HG03354 (cell line): ENCODE data around the gene ALDH18A1.
A peak's percentile ranks its signal among the peaks of the same experiment; 100 is the strongest.

ENCODE experiments used
- ATAC-seq: cut with Tn5 transposase; IDR thresholded peaks from one replicate; pipeline ENCODE4 v1.9.1; 2021; ENCODE audit warnings: mild to moderate bottlenecking; ENCODE audit not compliant: unreplicated experiment, poor library complexity, severe bottlenecking

Gene ALDH18A1

DNA sequence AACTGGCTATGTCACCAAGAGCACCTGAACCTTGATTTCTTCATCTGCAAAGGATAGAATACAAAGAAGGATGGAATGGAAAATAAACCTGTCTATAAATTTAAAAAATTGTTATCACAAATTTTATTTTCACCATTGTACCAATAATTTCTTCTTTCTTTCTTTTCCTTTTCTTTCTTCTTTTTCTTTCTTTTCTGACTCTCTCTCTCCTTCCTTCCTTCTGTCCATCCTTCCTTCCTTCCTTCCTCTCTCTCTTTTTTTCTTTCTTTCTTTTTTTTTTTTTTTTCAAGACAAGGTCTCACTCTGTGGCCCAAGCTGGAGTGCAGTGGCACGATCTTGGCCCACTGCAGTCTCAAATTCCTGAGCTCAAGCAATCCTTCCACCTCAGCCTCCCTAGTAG lies 58.7 kb downstream of the ALDH18A1 start:
- no peak for ATAC-seq

DNA sequence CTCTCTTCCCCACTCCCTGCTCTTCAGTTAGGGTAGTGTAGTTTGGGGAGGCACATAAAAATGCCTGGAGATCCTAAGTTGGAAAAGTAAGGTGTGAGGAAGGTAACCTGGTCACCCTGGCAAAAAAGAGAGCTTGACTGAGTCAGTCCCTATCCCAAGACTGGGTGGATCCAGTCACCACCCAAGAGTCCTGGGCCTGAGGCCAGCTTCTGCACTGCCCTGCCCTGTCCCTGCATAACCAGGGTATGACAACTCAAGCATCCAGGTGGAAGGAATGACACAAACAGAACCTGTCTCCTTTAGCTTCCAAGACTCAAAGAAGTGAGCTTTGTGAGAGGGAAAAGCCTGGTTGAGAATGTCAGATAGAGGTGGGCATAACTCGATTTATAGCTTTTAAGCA lies 68.5 kb downstream of the ALDH18A1 start:
- ATAC-seq: no peak

DNA sequence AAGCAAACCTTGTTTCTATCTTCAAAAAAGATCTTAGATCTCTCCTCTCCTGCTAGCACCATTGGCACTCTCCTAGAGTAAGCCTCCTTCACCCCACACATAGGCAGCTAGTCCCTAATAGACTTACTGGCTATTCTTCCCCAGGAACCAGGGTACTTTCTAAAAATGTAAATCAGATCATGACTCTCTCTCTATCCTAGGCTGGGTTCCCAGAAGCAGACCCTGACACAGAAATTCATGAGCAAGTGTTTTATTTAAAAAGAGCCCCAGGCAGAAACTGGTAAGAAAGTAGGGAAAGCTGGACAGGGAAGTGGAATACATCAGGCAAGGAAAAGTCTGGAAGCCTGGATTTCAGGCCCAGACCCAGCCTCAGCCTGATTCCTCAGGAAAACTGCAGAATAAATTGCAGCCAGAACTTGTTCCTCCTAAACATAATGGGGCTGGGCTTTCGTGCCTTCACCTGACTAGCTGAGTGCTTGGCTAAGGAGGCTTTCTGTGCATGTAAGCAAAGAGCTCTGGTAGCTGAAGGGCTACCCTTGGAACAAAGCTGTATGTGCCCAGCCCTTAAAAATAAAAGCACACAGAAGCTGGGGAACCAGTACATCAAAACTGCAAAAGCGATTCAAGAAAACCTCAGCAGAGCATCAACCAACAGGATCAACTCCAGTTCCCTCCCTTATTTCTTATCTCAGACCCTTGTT lies 76.5 kb downstream of the ALDH18A1 start:
- ATAC-seq: no peak

DNA sequence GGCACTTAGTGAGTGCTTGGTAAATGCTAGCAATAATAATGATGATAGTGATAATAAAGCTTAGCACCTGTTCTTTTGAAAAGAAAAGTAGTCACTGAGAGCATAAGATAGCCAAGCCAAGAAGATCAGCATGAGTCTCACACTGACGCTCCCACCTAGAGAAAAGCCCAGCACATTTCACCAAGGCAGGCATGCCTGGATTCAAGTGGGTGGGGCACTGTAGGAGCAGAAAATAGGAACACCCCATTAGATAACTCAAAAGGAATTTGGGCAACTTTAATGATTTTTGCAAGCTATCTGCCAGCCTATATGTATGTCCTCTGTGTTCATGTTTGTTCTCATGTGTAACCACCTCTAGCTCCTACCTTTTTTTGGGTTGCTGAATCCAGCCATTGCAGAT lies 77.2 kb downstream of the ALDH18A1 start:
- ATAC-seq: no peak

DNA sequence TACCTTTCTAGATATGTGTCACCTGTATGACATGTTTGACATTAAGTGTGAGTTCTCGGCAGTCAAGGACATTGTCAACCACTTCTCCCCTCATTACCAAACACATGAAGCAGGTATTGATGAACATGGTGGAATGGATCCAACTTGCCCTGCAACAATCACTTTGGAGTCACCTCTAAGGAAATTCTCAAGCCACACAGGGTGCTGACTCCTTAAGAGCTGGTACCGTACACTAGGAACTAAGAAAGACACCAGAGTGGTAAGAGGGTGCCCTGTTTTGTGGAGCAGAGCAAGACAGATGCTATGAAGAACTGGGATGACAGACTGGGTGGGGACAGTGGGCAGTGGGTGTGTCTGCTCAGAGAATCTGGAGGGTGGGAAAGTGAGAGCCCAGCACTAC lies 77.9 kb downstream of the ALDH18A1 start:
- ATAC-seq: no peak

DNA sequence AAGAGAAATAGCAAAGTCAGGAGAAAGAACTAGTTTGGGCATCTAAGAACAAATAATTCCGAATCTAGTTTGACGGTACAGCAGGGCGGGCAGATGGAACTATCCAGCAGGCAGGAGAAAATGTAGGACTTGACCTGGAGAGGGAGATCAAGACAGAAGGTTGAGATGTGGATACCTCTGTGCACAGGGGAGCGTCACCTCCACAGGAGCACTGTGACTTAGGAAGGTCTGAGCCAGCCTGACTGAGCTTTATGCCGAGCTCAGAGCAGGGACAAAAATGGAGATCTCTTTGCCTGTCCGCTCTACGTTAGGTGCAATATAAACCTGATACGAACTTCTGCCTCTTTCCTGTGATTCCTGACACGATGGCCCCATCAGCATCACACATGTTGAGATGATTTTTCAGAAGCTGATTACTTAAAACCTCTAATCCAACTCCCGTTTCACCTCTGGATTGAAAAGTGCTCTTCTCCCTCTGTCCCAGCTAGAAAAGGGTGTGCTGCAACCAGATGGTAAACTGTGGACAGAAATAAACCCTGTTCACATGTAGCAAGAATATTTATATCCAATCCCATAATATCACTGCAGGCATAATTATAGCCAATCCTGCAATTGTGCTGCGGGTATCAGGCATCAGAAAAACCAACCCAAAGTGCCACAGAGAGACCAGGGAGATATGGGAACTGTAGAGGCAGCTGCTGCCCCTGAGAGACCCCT lies 81.7 kb downstream of the ALDH18A1 start:
- ATAC-seq: no peak

DNA sequence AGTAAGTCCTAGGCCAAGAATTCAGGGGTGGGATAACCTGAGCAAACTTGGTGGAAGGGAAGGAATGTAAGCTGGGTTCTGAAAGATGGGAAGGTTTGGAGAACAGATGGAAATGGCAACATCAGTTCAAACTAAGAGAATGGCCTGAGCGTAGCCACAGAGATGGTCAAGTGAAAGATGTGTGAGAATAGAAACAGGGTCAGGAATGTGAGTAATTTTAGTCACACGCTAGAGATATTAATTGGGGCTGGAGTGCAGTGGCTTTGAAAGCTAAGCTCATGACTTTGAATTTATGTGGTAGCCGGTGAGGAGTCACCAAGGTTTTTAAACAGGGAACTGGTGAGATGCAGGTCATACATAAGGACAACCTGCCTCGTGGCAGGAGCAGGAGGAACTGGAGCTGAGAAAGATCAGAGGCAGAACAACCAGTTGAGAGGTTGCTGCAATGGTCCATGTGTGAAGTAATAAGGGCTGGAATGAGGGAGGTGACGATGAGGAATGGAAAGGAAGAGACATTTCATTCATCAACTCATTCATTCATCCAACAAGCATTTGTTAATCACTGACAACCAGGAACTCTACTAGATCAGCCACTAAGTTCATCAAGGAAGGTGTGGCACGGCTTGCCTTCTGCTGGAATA lies 82.4 kb downstream of the ALDH18A1 start:
- ATAC-seq: no peak

DNA sequence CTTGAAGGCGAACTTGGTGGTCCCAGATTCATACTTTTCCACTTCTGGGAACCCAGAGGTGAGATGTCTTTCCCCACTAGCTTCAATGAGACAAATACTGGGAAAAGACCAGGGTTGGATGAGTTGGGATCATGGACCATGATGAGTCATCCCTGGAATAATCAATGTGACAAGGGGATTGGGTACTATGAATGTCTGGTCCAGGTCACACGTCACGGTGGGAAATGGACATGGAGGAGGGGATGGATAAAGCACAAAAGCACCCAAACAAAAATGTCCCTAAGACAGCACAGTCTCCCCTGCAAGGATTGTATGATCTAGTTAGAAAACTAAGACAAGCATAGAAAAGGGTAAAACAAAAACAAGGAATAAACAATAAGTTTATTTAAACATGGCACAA lies 83.0 kb downstream of the ALDH18A1 start:
- ATAC-seq: no peak

DNA sequence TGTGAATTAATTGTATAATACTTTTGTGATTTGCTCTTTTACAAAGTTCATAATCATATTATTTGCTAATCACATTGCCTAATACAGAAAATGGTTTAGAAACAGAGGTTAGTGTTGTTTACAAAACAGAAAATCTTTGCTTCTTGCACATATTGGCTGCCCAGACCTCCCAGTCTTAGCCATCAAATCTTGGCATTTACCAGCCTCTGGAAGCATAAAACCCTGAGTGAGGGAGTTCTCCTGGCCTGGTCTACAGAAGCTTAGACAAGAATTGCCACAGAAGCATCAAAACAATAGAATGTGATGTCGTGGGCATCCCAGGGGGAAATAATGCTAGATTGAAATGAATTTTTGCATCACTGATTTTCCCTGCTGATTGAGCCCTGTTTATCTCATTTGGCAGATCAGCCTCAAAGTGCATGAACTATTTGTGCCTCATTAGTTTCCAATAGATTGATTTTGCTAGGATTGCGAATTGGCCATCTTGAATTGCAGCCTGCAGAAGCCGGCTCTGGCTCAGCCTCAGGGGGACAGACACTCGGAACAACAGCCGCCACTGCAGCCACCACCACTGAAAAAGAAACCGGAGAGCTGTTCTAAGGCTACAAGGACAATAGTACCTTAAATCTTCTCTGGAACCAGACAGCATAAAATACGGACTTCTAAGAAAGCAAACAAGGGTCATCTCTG lies 84.2 kb downstream of the ALDH18A1 start:
- no peak for ATAC-seq

DNA sequence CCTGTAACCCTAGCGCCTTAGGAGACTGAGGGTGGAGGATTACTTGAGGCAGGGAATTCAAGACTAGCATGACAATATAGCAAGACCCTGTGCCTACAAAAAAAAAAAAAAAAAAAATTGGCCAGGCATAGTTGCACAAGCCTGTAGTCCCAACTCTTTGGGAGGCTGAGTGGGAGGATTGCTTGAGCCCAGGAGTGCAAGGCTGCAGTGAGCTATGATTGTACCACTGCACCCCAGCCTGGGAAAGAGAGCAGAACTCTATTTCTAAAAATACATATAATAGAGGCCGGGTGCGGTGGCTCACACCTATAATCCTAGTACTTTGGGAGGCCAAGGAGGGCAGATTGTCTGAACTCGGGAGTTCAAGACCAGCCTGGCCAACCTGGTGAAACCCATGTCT lies 85.1 kb downstream of the ALDH18A1 start:
- no peak for ATAC-seq

DNA sequence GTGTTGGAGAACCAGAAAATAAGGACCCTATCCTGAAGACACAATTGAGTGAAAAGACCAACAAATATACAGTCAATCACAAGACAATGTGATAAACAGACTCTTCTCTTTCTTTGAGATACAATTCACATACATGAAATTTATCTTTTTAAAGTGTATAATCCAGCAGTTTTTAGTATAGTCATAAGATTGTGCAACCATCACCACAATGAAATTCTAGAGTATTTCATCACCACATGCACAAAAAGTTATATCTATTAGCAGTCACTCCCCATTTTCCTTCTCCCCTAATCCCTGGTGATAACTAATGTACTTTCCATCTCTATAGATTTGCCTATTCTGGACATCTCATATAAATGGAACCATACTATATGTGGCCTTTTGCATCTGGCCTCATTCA lies 87.1 kb downstream of the ALDH18A1 start:
- no peak for ATAC-seq

DNA sequence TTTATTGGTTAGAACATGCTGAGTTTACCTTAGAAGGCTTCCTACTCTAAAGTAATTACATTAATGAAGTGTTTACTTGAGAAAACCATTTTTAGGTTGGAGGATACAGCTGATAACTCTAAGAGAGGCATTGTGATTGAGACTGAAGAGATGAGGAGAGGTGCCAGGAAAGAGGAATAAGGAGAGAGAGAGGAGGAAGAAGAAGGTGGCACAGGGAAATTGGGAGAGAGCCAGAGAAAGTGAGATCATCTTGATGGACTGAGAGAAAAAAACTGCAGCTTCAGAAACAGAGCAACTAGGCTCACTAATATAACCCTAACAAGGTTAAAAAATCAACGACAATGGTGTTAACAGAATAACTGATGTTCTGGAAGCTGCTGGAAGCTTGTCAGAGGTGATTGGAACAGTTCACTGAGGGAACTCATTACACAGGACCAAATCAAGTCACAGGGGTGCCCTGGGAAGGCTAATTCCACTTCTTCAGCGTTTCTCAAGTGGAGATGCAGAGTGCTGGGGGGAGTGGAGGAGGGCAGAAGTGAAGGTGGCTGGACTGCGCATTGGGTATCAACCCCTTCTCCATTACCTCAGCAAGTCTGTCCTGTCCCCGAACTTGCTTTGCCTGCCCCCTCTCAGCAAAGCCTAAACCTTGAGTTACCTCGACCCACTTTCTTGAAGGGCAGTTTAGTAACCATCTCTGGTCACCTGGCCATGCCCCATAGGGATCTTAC lies 88.4 kb downstream of the ALDH18A1 start:
- no peak for ATAC-seq

DNA sequence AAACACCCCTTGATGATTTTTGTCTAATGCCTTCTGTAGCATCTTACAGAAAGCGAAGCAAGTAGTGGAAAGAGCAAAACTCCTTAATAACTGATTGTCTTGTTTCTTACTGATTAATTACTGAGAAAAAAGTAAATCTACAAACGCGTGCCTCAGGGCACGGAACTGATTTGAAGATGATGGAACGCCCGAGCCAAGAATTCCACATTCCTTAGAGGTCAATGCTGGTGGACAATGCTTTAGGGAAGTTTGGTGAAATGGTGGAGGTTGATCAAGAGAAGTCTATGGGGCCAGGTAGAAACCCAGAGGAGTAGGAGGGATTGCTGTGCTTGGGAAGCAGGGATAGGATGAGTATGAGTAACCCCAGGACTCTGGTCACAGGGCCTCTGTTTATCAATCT lies 90.4 kb downstream of the ALDH18A1 start:
- ATAC-seq: no peak

DNA sequence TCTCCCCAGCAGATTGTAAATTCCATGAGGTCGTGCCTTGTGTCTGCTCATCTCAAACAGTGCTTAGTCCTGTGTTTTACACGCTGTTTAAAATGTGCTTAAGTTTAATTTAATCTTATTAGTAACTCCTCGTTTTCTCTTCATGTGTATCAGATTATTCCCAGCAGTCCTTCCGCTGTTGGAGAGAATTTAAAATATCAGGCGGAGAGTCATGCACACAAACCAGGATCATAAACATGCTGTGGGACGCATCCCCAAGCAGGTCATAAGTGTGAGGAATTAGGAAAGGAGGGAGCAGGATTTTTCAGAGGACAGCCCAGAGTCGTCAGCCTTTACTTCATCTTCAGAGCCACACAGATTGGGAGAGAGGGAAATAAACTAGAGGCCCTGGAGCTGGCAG lies 91.2 kb downstream of the ALDH18A1 start:
- no peak for ATAC-seq

DNA sequence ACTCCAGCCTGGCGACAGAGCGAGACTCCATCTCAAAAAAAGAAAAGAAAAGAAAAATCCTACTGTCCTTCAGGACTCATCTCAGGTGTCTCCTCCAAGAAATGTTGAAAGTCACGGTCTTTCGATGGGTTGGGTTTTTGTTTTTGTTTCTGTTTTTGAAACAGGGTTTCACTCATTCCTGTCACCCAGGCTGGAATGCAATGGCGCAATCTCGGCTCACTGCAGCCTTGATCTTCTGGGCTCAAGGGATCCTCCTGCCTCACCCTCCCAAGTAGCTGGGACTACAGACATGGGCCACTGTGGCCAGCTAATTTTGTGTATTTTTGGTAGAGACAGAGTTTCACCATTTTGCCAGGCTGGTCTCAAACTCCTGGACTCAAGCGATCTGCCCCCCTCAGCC lies 92.2 kb downstream of the ALDH18A1 start:
- ATAC-seq: no peak

DNA sequence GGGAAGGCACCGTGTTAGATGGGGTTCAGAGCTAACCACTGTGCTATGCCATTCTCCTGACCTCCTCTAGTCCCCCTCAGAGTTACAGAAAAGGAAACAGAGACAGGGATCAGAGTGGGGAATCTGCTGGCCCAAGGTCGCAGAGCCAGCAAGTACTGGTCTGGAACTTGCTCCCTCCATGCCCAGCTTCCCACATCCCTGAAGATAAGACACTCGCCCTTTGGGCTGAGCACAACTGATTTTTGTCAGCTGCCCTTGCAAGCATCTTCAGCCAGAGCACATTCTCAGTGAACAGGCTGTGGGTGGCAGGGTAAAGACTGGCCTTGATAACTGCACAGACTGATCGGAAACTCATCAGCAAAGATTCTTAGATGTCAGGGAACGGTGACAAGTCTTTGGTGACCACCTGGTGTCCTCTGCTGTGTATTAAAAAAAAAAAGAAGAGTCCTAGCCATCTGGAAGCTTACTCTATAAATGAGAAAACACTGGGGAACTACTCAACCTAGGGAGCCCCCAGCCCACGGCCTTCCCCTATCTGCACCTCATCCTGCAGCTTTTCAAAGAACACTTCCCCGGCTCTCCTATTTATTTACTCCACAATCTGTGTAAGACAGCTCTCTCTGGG lies 94.1 kb downstream of the ALDH18A1 start:
- ATAC-seq: no peak

DNA sequence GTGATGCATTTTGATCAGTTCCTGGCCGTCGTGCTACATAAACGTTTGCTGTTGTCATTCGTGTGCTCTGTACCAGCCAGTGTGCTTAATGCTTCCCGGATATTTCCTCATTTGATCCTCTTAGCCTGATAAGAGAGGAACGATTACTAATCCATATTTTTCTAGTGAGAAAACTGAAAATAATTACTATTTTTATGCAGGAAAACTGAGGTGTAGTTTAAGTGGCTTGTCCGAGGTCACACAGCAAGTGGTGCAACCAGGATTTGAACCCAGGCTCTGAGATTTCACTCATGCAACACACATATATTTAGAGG lies 94.7 kb downstream of the ALDH18A1 start:
- no peak for ATAC-seq

DNA sequence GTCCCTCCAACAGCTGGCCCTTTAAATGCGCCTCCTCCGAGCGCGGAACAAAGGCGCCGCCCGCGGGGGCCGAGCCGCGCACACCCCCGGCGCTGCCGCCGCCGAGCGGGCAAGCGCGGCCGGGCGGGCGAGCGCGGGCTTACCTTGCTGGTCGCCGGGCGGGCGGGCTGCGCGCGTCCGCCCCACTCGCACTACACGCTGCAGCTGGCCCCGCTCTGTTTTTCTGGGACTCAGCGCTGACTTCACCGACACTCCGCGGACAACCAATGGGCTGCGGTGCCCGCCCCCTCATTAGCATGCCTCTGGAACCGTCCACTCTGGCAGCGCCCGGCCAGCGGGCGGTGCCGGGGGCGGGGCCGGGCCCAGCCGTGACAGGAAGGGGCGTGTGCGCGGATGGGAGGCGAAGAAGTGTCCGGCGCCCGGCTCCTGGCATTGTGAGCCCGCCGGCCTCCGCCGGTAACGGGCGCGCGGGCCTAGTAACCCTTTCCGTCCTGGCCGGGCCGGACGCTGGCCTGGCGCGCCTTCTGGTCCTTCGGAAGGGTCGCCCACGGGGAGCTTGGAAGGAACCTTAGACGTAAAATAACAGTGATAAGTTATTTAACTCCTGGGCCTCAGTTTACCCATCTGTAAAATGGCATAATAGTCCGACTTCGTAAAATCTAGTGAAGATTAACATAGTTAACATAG lies 95.2 kb downstream of the ALDH18A1 start, which contains the start of gene SORBS1:
SORBS1 (minus strand) TSS at position 195 of the 687 bp plus-strand sequence. CDS start 120,236 bp downstream, outside the sequence.
- ATAC-seq: peak; percentile 99
